HCT116 (cell line): ENCODE data around the gene VPS33A. TPM values are rescaled to one million over a fixed set of nuclear protein-coding genes. Genes with fewer than 3 reads are reported as not detected.

ENCODE experiments used
- ATAC-seq: fragments of 200-7000 bp; cut with Tn5 transposase; 2 replicates; pipeline ENCODE4 v1.9.1; 2020; ENCODE audit warnings: mild to moderate bottlenecking, moderate library complexity
- BruUV-seq: library from RNA; stranded (reverse); fragments of 400-500 nt; replicated peaks from 2 replicates; lab custom pipeline; 2021; lab: Mats Ljungman, UMichigan
- CTCF ChIA-PET: fragments of 300-600 bp; sonication (Branson Sonifier 250); formaldehyde crosslinking; loops from one replicate; lab custom pipeline; 2021; ENCODE audit warnings: antibody characterized with exemption; lab: Charles Lee
- POLR2A ChIA-PET: fragments of 300-600, 350-600 bp; sonication (Branson Sonifier 250); formaldehyde crosslinking; loops from one replicate; lab custom pipeline; 2021; ENCODE audit warnings: antibody characterized with exemption; lab: Charles Lee
- RAD21 ChIA-PET, 2 experiments: fragments of 300-600 bp; sonication (Branson Sonifier 250); formaldehyde crosslinking; loops; one replicate each; lab custom pipeline; 2023; ENCODE audit warnings: low total read pairs in 2 of 2; ENCODE audit not compliant: uncharacterized antibody in 2 of 2, unreplicated experiment in 2 of 2, low non-redundant PET in 1 of 2; lab: Charles Lee
- DNase-seq: peaks from one replicate; pipeline ENCODE4 v3.0.0-alpha.2; 2010; ENCODE audit warnings: low read depth, low spot score
- H2AFZ ChIP-seq: fragments of 200-600 bp; shearing (Covaris generic), sonication (generic); 2 replicates; pipeline ENCODE4 v1.6.1; 2017; ENCODE audit warnings: low read depth, mixed run types, mixed read lengths, antibody characterized with exemption, low read length; ENCODE audit not compliant: poor library complexity, severe bottlenecking
- H3K27ac ChIP-seq: 2 replicates; pipeline ENCODE4 v1.5.1; 2012; ENCODE audit warnings: low read depth, low read length
- H3K27me3 ChIP-seq: fragments of 200-600 bp; sonication (generic); 2 replicates; pipeline ENCODE4 v1.6.1; 2016; ENCODE audit warnings: mixed run types, low read length, mixed read lengths; ENCODE audit not compliant: insufficient read depth
- H3K36me3 ChIP-seq, 2 experiments: fragments of 200-500 bp in 1 of 2; fragments of 200-600 bp in 1 of 2; sonication (Bioruptor generic) in 1 of 2; sonication (generic) in 1 of 2; 2 replicates each; pipeline versions ENCODE4 v1.5.1 to v1.6.1; 2014 to 2016; ENCODE audit warnings: low read length in 2 of 2, inconsistent platforms in 1 of 2, mixed read lengths in 1 of 2, mixed run types in 1 of 2; ENCODE audit not compliant: insufficient read depth in 2 of 2, control insufficient read depth in 1 of 2
- H3K4me1 ChIP-seq, 2 experiments: fragments of 200-600 bp in 1 of 2; sonication (generic) in 1 of 2; 2 replicates each; pipeline versions ENCODE4 v1.5.1 to v1.6.1; 2012 to 2017; ENCODE audit warnings: low read length in 2 of 2, inconsistent platforms in 1 of 2, mild to moderate bottlenecking in 1 of 2, mixed read lengths in 1 of 2, mixed run types in 1 of 2, moderate library complexity in 1 of 2; ENCODE audit not compliant: insufficient read depth in 2 of 2, control insufficient read depth in 1 of 2
- H3K4me2 ChIP-seq: fragments of 200-600 bp; sonication (generic); 2 replicates; pipeline ENCODE4 v1.6.1; 2017; ENCODE audit warnings: mixed run types, low read length, mixed read lengths
- H3K4me3 ChIP-seq, 2 experiments: fragments of 200-600 bp in 1 of 2; sonication (generic) in 1 of 2; replicated peaks in 1 of 2; 2 replicates each; pipeline ENCODE4 v1.5.1; 2011 to 2016; ENCODE audit warnings: low read length in 2 of 2, control low read depth in 1 of 2, low read depth in 1 of 2, mild to moderate bottlenecking in 1 of 2, mixed read lengths in 1 of 2, mixed run types in 1 of 2
- H3K79me2 ChIP-seq: fragments of 200-600 bp; sonication (generic); 2 replicates; pipeline ENCODE4 v1.6.1; 2017; ENCODE audit warnings: mild to moderate bottlenecking, mixed run types, low read length, moderate library complexity, mixed read lengths; ENCODE audit not compliant: insufficient read depth
- H3K9ac ChIP-seq: fragments of 200-600 bp; sonication (generic); 2 replicates; pipeline ENCODE4 v1.6.1; 2016; ENCODE audit warnings: low read length, mixed read lengths
- H3K9me2 ChIP-seq: fragments of 200-600 bp; sonication (generic), shearing (Covaris generic); 2 replicates; pipeline ENCODE4 v1.6.1; 2017; ENCODE audit warnings: mixed run types, mild to moderate bottlenecking, moderate library complexity; ENCODE audit not compliant: insufficient read depth
- H3K9me3 ChIP-seq, 2 experiments: fragments of 200-500 bp in 1 of 2; fragments of 200-600 bp in 1 of 2; sonication (Bioruptor generic) in 1 of 2; sonication (generic) in 1 of 2; 2 replicates each; pipeline ENCODE4 v1.6.1; 2014 to 2017; ENCODE audit warnings: low read length in 2 of 2, mixed read lengths in 2 of 2, inconsistent platforms in 1 of 2, low read depth in 1 of 2, mild to moderate bottlenecking in 1 of 2, mixed run types in 1 of 2, moderate library complexity in 1 of 2; ENCODE audit not compliant: control insufficient read depth in 1 of 2, insufficient read depth in 1 of 2
- H4K20me1 ChIP-seq: fragments of 200-600 bp; sonication (generic), shearing (Covaris generic); 2 replicates; pipeline ENCODE4 v1.6.1; 2017; ENCODE audit warnings: mixed run types, mild to moderate bottlenecking, moderate library complexity; ENCODE audit not compliant: insufficient read depth
- CBX3 ChIP-seq: IDR thresholded peaks from 2 replicates; pipeline ENCODE4 v1.6.1; 2012; ENCODE audit warnings: low read depth
- CEBPB ChIP-seq: IDR thresholded peaks from 2 replicates; pipeline ENCODE4 v1.6.1; 2012; ENCODE audit warnings: low read depth
- EGR1 ChIP-seq: IDR thresholded peaks from 2 replicates; pipeline ENCODE4 v1.6.1; 2012; ENCODE audit warnings: low read depth
- ELF1 ChIP-seq: IDR thresholded peaks from 2 replicates; pipeline ENCODE4 v1.6.1; 2012; ENCODE audit warnings: low read depth, borderline replicate concordance
- EZH2 ChIP-seq: fragments of 200-600 bp; sonication (generic); IDR thresholded peaks from 2 replicates; pipeline ENCODE4 v1.6.1; 2017; ENCODE audit warnings: antibody characterized with exemption, mixed run types
- EZH2phosphoT487 ChIP-seq: fragments of 200-600 bp; IDR thresholded peaks from 2 replicates; pipeline ENCODE4 v1.6.1; 2018; ENCODE audit warnings: antibody characterized with exemption, borderline replicate concordance
- POLR2AphosphoS5 ChIP-seq: IDR thresholded peaks from 2 replicates; pipeline ENCODE4 v1.6.1; 2011; ENCODE audit warnings: mild to moderate bottlenecking, low read depth, low read length, moderate library complexity
- SIN3A ChIP-seq: IDR thresholded peaks from 2 replicates; pipeline ENCODE4 v1.6.1; 2012; ENCODE audit warnings: low read depth
- SRF ChIP-seq: IDR thresholded peaks from 2 replicates; pipeline ENCODE4 v1.6.1; 2012; ENCODE audit warnings: low read depth
- TCF7L2 ChIP-seq: IDR thresholded peaks from 2 replicates; pipeline ENCODE4 v1.7.0; 2011; ENCODE audit warnings: borderline replicate concordance, inconsistent platforms; ENCODE audit not compliant: insufficient read depth, insufficient read length; ENCODE audit errors: extremely low read depth
- YY1 ChIP-seq: IDR thresholded peaks from 2 replicates; pipeline ENCODE4 v1.6.1; 2011; ENCODE audit warnings: low read length, low read depth, moderate library complexity, mild to moderate bottlenecking; ENCODE audit not compliant: insufficient replicate concordance; ENCODE audit errors: extremely low read depth
- ZNF274 ChIP-seq: fragments of 200-500 bp; sonication (Bioruptor generic); IDR thresholded peaks from 2 replicates; pipeline ENCODE4 v1.6.1; 2014; ENCODE audit warnings: mild to moderate bottlenecking, low read depth, low read length, inconsistent platforms
- intact Hi-C: fragments of 100-400 bp; cut with micrococcal nuclease; formaldehyde crosslinking; loops from 2 replicates; pipeline ENCODE4 v1.10.0; 2022
- total RNA-seq: library from RNA; stranded (reverse); gene quantifications from one replicate; pipeline ENCODE4 v1.2.1, GENCODE V29; 2021; ENCODE audit not compliant: unreplicated experiment
- TF ChIP-seq, protein P1 (sequence below): IDR thresholded peaks from 2 replicates; pipeline ENCODE4 v1.6.1; 2012
- TF ChIP-seq, protein P2 (sequence below): IDR thresholded peaks from 2 replicates; pipeline ENCODE4 v1.6.1; 2011; ENCODE audit warnings: mild to moderate bottlenecking, low read length, moderate library complexity; ENCODE audit not compliant: insufficient replicate concordance; ENCODE audit errors: extremely low read depth
- TF ChIP-seq, protein P3 (sequence below): IDR thresholded peaks from 2 replicates; pipeline ENCODE4 v1.6.1; 2012

VPS33A gene
- total RNA-seq, 1 experiment from 2014 or later, result 19.4 TPM

DNA sequence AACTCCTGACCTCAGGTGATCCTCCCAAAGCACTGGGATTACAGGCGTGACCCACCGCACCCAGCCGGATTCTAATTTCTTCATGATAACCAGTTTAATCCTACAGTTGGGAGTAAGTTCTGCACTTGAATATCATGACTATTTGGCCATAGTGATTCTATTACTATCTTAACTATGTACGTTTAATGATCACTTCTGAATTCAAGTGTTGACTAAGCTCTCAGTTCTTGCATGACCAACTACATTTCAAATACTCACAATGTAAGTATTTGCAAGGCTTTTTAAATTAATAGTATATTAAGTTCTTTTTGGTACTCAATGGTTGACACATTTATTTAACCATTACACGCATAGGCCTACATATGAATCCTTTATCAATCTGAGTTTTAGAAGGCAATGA, 17.4 kb upstream of the VPS33A start:
- intact Hi-C loops, result no loop called here
- Histone ChIP-seq H3K27me3 (no peaks in the 10 kb centered on the region), H3K27ac (no peak overlapping the region), H3K9me3 (no peaks in the 10 kb centered on the region), H3K79me2 (no peaks in the 10 kb centered on the region), H3K4me1 (no peaks in the 10 kb centered on the region), H3K36me3 (no peaks in the 10 kb centered on the region; a peak in 1 of 4 replicates), H3K9ac (no peak overlapping the region), H3K4me3 (no peak overlapping the region), H4K20me1 (no peaks in the 10 kb centered on the region), H2AFZ (no peak overlapping the region), H3K9me2 (no peaks in the 10 kb centered on the region), H3K4me2 (no peak overlapping the region)
- ChIA-PET POLR2A (no interaction called here), CTCF (no interaction called here), RAD21 (no interaction called here)
- TF ChIP-seq EGR1, result no peak
- no peak for TF ChIP-seq POLR2AphosphoS5
- TF ChIP-seq YY1, result no peak
- no peak for TF ChIP-seq SRF
- no peak for DNase-seq
- BruUV-seq, result no TSS peak
- ATAC-seq, result no peak

DNA sequence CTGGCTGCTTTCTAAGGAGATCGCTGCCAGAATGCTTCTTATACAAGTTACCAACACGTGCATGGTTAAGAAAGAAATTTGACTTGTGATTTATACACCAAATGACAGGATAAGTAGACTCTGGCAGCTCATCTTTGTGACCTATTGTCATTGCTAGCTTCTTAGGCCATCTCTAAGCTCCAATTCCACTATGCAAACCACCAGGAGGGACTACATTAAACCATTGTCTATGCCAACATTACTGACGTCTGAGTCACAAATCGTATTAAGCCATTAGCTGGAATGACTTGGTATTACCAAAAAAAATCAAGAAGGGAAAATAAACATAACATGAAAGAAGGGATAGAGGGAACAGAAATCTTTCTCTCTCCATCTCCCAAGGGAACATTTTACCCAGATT, 15.8 kb upstream of the VPS33A start:
- H3K27ac ChIP-seq, result no peak overlapping the region
- TF ChIP-seq CBX3, result no peak
- no peak for TF ChIP-seq SIN3A
- TF ChIP-seq EZH2, result no peak
- TF ChIP-seq YY1, result no peak
- no peak for TF ChIP-seq TCF7L2
- TF ChIP-seq, protein P1, sequence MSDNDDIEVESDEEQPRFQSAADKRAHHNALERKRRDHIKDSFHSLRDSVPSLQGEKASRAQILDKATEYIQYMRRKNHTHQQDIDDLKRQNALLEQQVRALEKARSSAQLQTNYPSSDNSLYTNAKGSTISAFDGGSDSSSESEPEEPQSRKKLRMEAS, result no peak
- TF ChIP-seq EZH2phosphoT487, result no peak
- no peak for TF ChIP-seq CEBPB
- TF ChIP-seq, protein P2, sequence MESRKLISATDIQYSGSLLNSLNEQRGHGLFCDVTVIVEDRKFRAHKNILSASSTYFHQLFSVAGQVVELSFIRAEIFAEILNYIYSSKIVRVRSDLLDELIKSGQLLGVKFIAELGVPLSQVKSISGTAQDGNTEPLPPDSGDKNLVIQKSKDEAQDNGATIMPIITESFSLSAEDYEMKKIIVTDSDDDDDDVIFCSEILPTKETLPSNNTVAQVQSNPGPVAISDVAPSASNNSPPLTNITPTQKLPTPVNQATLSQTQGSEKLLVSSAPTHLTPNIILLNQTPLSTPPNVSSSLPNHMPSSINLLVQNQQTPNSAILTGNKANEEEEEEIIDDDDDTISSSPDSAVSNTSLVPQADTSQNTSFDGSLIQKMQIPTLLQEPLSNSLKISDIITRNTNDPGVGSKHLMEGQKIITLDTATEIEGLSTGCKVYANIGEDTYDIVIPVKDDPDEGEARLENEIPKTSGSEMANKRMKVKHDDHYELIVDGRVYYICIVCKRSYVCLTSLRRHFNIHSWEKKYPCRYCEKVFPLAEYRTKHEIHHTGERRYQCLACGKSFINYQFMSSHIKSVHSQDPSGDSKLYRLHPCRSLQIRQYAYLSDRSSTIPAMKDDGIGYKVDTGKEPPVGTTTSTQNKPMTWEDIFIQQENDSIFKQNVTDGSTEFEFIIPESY, result no peak
- no peak for TF ChIP-seq ELF1
- TF ChIP-seq, protein P3, sequence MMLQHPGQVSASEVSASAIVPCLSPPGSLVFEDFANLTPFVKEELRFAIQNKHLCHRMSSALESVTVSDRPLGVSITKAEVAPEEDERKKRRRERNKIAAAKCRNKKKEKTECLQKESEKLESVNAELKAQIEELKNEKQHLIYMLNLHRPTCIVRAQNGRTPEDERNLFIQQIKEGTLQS, result no peak
- TF ChIP-seq ZNF274, result no peak
- ChIA-PET RAD21 (no interaction called here), POLR2A (no interaction called here), CTCF (no interaction called here)
- H2AFZ ChIP-seq, result no peak overlapping the region
- H3K4me2 ChIP-seq, result no peak overlapping the region
- H3K9me2 ChIP-seq, result no peaks in the 10 kb centered on the region
- H3K79me2 ChIP-seq, result no peaks in the 10 kb centered on the region
- intact Hi-C loops, result no loop called here
- no peaks in the 10 kb centered on the region for H3K4me1 ChIP-seq
- ATAC-seq (no peak), DNase-seq (no peak)
- no peaks in the 10 kb centered on the region for H4K20me1 ChIP-seq
- no TSS peak for BruUV-seq
- no peaks in the 10 kb centered on the region for H3K9me3 ChIP-seq
- H3K4me3 ChIP-seq, result no peak overlapping the region
- no peak overlapping the region for H3K9ac ChIP-seq
- H3K27me3 ChIP-seq, result no peaks in the 10 kb centered on the region
- H3K36me3 ChIP-seq, result peaks cover 0 to 4% of the 10 kb centered on the region in 2 experiments; a peak in 2 of 4 replicates
